HG03175 (cell line): ENCODE results near the gene SELENOW.
"Not testable (repeated sequence)": the region's sequence is repeated elsewhere in the genome, so short reads cannot be mapped to it uniquely, and the experiment has no call there.

Experiments
- ATAC-seq: cut with Tn5 transposase; IDR thresholded peaks from one replicate; pipeline ENCODE4 v1.9.1; 2021; ENCODE audit warnings: mild to moderate bottlenecking, moderate library complexity; ENCODE audit not compliant: unreplicated experiment

The SELENOW gene

GRCh38 chr19:47818221-47818620 is 39.7 kb downstream of the SELENOW start:
- ATAC-seq: not testable (repeated sequence)

- no peak for ATAC-seq
These were observed 41.4 kb downstream of the SELENOW start for GRCh38 chr19:47819858-47820257.

DNA sequence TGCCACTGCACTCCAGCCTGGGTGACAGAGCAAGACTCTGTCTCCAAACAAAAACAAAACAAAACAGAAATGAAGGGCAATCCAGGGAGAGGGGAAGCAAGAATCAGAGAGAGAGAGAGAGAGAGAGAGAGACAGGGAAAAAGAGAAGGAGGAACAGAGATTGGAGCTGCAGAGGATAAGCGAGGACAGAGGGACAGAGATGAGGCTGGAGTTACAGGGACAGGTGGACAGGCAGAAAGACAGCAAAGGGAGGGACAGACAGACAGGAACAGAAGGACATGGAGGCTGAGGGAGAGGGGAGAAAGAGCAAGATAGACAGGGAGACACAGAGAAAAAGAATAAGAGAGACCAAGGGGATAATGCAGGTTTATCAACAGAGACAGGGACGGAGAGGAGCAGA is 41.9 kb downstream of the SELENOW start:
- ATAC-seq: no peak

GRCh38 chr19:47821460-47822020 is 43.0 kb downstream of the SELENOW start, which contains the start of gene CRX:
Gene CRX, plus strand, starts transcription at chr19:47821937. Its CDS starts 12,507 bp downstream, at chr19:47834444.
- ATAC-seq: no peak

DNA sequence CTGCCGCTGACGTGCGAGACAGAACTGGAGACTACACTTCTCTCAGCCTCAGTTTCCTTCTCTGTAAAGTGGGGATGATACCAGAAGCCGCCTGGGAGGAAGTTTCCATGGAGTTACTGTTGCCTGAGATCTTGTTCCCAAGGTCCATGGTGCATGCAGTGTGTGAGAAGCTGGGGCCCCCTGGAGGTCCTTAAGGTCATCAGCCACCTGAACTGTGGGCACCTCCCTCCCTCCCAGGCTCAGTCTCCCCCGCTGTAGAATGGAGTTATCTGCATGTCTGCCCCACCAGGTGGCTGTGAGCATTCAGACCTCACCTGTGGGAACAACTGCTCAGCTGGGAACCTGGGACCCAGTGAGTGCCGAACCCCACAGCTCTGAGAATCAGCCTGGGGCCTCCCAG is 45.9 kb downstream of the SELENOW start:
- ATAC-seq: no peak

DNA sequence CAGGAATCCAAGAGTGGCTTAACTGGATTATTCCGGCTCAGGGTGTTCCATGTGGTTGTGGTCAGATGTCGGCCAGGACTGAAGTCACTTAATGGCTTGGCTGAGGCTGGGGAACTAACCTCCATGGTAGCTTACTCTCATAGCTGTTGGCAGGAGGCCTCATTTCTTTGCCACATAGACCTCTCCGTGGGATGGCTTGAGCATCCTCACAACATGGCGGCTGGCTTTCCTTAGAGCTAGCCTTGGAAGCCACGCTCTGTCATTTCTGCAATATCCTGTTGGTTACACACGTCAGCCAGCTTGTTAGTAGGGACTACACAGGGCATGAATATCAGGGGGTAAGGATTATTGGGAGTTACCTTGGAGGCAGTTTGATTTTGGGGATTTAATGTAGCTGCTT is 48.3 kb downstream of the SELENOW start:
- ATAC-seq: no peak

DNA sequence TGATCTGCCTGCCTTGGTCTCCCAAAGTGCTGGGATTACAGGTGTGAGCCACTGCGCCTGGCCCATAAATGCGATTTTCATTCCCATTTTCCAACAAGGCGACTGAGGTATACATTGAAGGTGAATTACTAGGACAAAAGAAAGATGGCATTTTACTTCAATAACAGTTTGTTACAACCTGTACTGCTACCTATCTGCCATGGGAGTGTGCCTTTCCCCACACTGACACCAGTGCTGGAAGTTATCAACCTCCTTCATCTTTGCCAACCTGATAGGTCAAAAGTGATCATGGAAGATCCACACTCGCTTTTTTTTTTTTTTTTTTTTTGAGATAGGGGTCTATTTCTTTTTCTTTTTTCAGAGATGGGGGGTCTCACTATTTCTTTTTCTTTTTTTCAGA is 54.2 kb downstream of the SELENOW start:
- no peak for ATAC-seq
